Suprapubic skin (tissue), 4 donors: Measurements from ENCODE around the gene DDA1. TPM values are rescaled to one million over a fixed set of nuclear protein-coding genes. Genes with fewer than 3 reads are reported as not detected.

ENCODE experiments used
- DNase-seq, 2 donors: peaks; one replicate each; pipeline ENCODE4 v3.0.0-alpha.2; 2019; ENCODE audit warnings: low spot score in 2 of 2
- H3K27ac ChIP-seq: fragments of 200-600 bp; sonication (generic); one replicate; pipeline ENCODE4 v1.5.1; 2019
- H3K27me3 ChIP-seq: fragments of 200-600 bp; sonication (generic); one replicate; pipeline ENCODE4 v1.5.1; 2019
- H3K36me3 ChIP-seq: fragments of 200-600 bp; sonication (generic); one replicate; pipeline ENCODE4 v1.5.1; 2019
- H3K4me1 ChIP-seq: fragments of 200-600 bp; sonication (generic); one replicate; pipeline ENCODE4 v1.5.1; 2019
- H3K4me3 ChIP-seq: fragments of 200-600 bp; sonication (generic); one replicate; pipeline ENCODE4 v1.5.1; 2019; ENCODE audit warnings: mild to moderate bottlenecking
- H3K9me3 ChIP-seq: fragments of 200-600 bp; sonication (generic); one replicate; pipeline ENCODE4 v1.5.1; 2019
- CTCF ChIP-seq, 2 donors: fragments of 200-600 bp in 1 of 2; fragments of 450-650 bp in 1 of 2; sonication (generic) in 1 of 2; IDR thresholded peaks; one replicate each; pipeline ENCODE4 v1.5.1; 2016 to 2019; ENCODE audit warnings: antibody characterized with exemption in 2 of 2, mild to moderate bottlenecking in 1 of 2, moderate library complexity in 1 of 2
- EP300 ChIP-seq: sonication (generic); formaldehyde crosslinking; IDR thresholded peaks from one replicate; pipeline ENCODE4 v1.6.1; 2017; ENCODE audit warnings: antibody characterized with exemption
- POLR2A ChIP-seq, 2 donors: fragments of 450-650 bp; IDR thresholded peaks; one replicate each; pipeline ENCODE4 v1.6.1; 2017; ENCODE audit warnings: antibody characterized with exemption in 2 of 2, mild to moderate bottlenecking in 2 of 2, moderate library complexity in 2 of 2
- POLR2AphosphoS5 ChIP-seq, 3 donors: sonication (generic); formaldehyde crosslinking; IDR thresholded peaks; one replicate each; pipeline ENCODE4 v1.6.1; 2017; ENCODE audit warnings: antibody characterized with exemption in 3 of 3
- WGBS: methylation state at CpG from one replicate; pipeline ENCODE4 v1.1.5; 2018; 5-methylcytosine and 5-hydroxymethylcytosine counted together
- total RNA-seq, 4 donors: library from RNA; depleted of rRNA; stranded (reverse); fragments of >200 nt; gene quantifications; one replicate each; pipeline ENCODE4 v1.1.0, GENCODE V29; 2016

The DDA1 gene
- total RNA-seq, 4 donors from 2014 or later: 17.9 to 35.2 (median 22.8) TPM

GRCh38 chr19:17334414-17335409, 25.3 kb downstream of the DDA1 start, which contains the start of gene ANO8:
ANO8 (minus strand) TSS chr19:17334855; CDS start chr19:17334670, 185 bp downstream.
- Histone ChIP-seq H3K9me3 (no peaks in the 10 kb centered on the region), H3K4me1 (peaks cover 45% of the 10 kb centered on the region), H3K27ac (peak within 1 kb of the TSS; percentile 78), H3K4me3 (peak within 1 kb of the TSS; percentile 74), H3K27me3 (peaks cover 7% of the 10 kb centered on the region), H3K36me3 (no peaks in the 10 kb centered on the region)
- DNase-seq: peak; percentile 97
- WGBS: 3% methylated on average over 37 of the region's 86 CpGs
- TF ChIP-seq POLR2AphosphoS5 (IDR thresholded peaks at IDR 0.05): peak in 1 of 3 donors; percentile 51
- no peak for TF ChIP-seq CTCF (IDR thresholded peaks at IDR 0.05)

DNA sequence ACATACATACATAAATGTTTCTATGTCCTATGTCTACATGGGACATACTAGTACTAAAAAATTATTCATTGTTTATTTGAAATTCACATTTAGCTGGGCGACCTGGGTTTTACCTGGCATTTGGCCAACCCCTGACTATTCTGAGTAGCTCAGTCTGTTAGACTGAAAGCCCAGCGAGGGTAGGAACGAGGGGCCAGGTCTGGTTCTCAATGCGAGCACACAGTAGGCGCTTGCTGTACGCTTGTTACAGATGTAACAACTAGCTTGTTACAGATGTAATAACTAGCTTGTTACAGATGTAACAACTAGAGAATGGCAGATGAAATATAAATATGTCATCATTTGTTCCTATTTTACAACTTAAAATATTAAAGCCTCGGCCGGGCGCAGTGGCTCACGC, 26.2 kb downstream of the DDA1 start:
- 59% methylated on average over 10 of the region's 10 CpGs for WGBS
- no peak for DNase-seq
- Histone ChIP-seq H3K27me3 (no peaks in the 10 kb centered on the region), H3K9me3 (no peaks in the 10 kb centered on the region), H3K36me3 (no peaks in the 10 kb centered on the region), H3K4me3 (peak overlapping the region; percentile 74), H3K27ac (peak overlapping the region; percentile 19), H3K4me1 (peaks cover 48% of the 10 kb centered on the region)
- TF ChIP-seq POLR2A (IDR thresholded peaks at IDR 0.05) (no peak), CTCF (IDR thresholded peaks at IDR 0.05) (no peak), EP300 (no peak), POLR2AphosphoS5 (IDR thresholded peaks at IDR 0.05) (no peak)

- Histone ChIP-seq H3K4me3 (peak within 1 kb of the TSS; percentile 65), H3K27me3 (no peaks in the 10 kb centered on the region), H3K27ac (peak within 1 kb of the TSS; percentile 91), H3K4me1 (peaks cover 50% of the 10 kb centered on the region), H3K36me3 (peaks cover 9% of the 10 kb centered on the region), H3K9me3 (no peaks in the 10 kb centered on the region)
- WGBS: under 1% methylated on average over 41 of the region's 41 CpGs
- TF ChIP-seq POLR2A (IDR thresholded peaks at IDR 0.05) (no peak), EP300 (no peak), CTCF (IDR thresholded peaks at IDR 0.05) (no peak), POLR2AphosphoS5 (IDR thresholded peaks at IDR 0.05) (peak in 2 of 3 donors; percentile 67 to 71)
- peak; percentile 99 for DNase-seq
Measured at GRCh38 chr19:17336872-17337674, 27.7 kb downstream of the DDA1 start, which contains the start of gene GTPBP3. GTPBP3 (plus strand) TSS chr19:17337553; CDS start chr19:17337612, 59 bp downstream.

- H3K27ac ChIP-seq: peak overlapping the region; percentile 91
- peak in 1 of 2 donors; percentile 73 for DNase-seq
- peak overlapping the region; percentile 65 for H3K4me3 ChIP-seq
- no peaks in the 10 kb centered on the region for H3K27me3 ChIP-seq
- 0% methylated on average over 5 of the region's 50 CpGs for WGBS
- no peaks in the 10 kb centered on the region for H3K9me3 ChIP-seq
- peaks cover 50% of the 10 kb centered on the region for H3K4me1 ChIP-seq
- no peak for TF ChIP-seq EP300
- no peak for TF ChIP-seq CTCF (IDR thresholded peaks at IDR 0.05)
- TF ChIP-seq POLR2AphosphoS5 (IDR thresholded peaks at IDR 0.05): no peak
- no peak for TF ChIP-seq POLR2A (IDR thresholded peaks at IDR 0.05)
- peaks cover 12% of the 10 kb centered on the region for H3K36me3 ChIP-seq
Measured at GRCh38 chr19:17337675-17338432, 28.5 kb downstream of the DDA1 start.
